Hepatocyte (in vitro differentiated cells): Measurements from ENCODE around the gene FADS6. TPM values are rescaled to one million over a fixed set of nuclear protein-coding genes. Genes with fewer than 3 reads are reported as not detected.

Experiments
- DNase-seq: peaks from one replicate; pipeline ENCODE4 v3.0.0-alpha.2; 2016; ENCODE audit warnings: low spot score
- H2AFZ ChIP-seq: fragments of 200-600 bp; sonication (generic); 2 replicates; pipeline ENCODE4 v1.6.0; 2016; ENCODE audit warnings: antibody characterized with exemption, mild to moderate bottlenecking
- H3K27ac ChIP-seq: fragments of 200-600 bp; sonication (generic); 2 replicates; pipeline ENCODE4 v1.5.1; 2016; ENCODE audit warnings: mild to moderate bottlenecking
- H3K27me3 ChIP-seq: fragments of 200-600 bp; sonication (generic); 2 replicates; pipeline ENCODE4 v1.6.1; 2016
- H3K36me3 ChIP-seq: fragments of 200-600 bp; sonication (generic); replicated peaks from 2 replicates; pipeline ENCODE4 v1.5.1; 2016; ENCODE audit warnings: low read depth; ENCODE audit not compliant: insufficient read depth
- H3K4me1 ChIP-seq: fragments of 200-600 bp; sonication (generic); 2 replicates; pipeline ENCODE4 v1.5.1; 2016; ENCODE audit warnings: mild to moderate bottlenecking, moderate library complexity; ENCODE audit not compliant: insufficient read depth
- H3K4me2 ChIP-seq: fragments of 200-600 bp; sonication (generic); 2 replicates; pipeline ENCODE4 v1.6.0; 2016
- H3K4me3 ChIP-seq: fragments of 200-600 bp; sonication (generic); 2 replicates; pipeline ENCODE4 v1.5.1; 2016; ENCODE audit warnings: mild to moderate bottlenecking
- H3K79me2 ChIP-seq: fragments of 200-600 bp; sonication (generic); 2 replicates; pipeline ENCODE4 v1.6.0; 2017; ENCODE audit warnings: mild to moderate bottlenecking
- H3K9me2 ChIP-seq: fragments of 200-600 bp; sonication (generic); replicated peaks from 2 replicates; pipeline ENCODE4 v1.6.0; 2017; ENCODE audit warnings: mild to moderate bottlenecking; ENCODE audit not compliant: insufficient read depth
- H3K9me3 ChIP-seq: fragments of 200-600 bp; sonication (generic); 2 replicates; pipeline ENCODE4 v1.5.1; 2016; ENCODE audit warnings: low read depth, mild to moderate bottlenecking
- H4K20me1 ChIP-seq: fragments of 200-600 bp; sonication (generic); 2 replicates; pipeline ENCODE4 v1.6.0; 2016; ENCODE audit warnings: mild to moderate bottlenecking; ENCODE audit not compliant: insufficient read depth, poor library complexity, severe bottlenecking
- EZH2 ChIP-seq: fragments of 200-600 bp; sonication (generic); IDR thresholded peaks from 2 replicates; pipeline ENCODE4 v1.6.1; 2016; ENCODE audit warnings: antibody characterized with exemption, mild to moderate bottlenecking, borderline replicate concordance
- EZH2phosphoT487 ChIP-seq: fragments of 200-600 bp; sonication (generic); IDR thresholded peaks from one replicate; pipeline ENCODE4 v1.6.1; 2018; ENCODE audit warnings: antibody characterized with exemption, mild to moderate bottlenecking, low read depth, moderate library complexity; ENCODE audit not compliant: unreplicated experiment, severe bottlenecking
- WGBS: methylation state at CpG from one replicate; pipeline ENCODE4 v1.1.6; 2016; ENCODE audit warnings: low lambda C conversion rate; ENCODE audit errors: missing lambda C conversion rate; 5-methylcytosine and 5-hydroxymethylcytosine counted together
- polyA plus RNA-seq: library from polyadenylated mRNA; unstranded; fragments of >200 nt; fragmentation: Nextera tagmentation; extraction: Ambion mirVana; gene quantifications from 2 replicates; pipeline ENCODE4 v1.2.1, GENCODE V29; 2016
- total RNA-seq: library from RNA; depleted of rRNA; stranded (reverse); fragments of >200 nt; gene quantifications from 2 replicates; pipeline ENCODE4 v1.2.3, GENCODE V29; 2014
- TF ChIP-seq, protein P1 (sequence below): fragments of 200-600 bp; sonication (generic); IDR thresholded peaks from 2 replicates; pipeline ENCODE4 v1.5.1; 2016; ENCODE audit warnings: antibody characterized with exemption, mild to moderate bottlenecking; ENCODE audit not compliant: poor library complexity

The FADS6 gene
- total and polyA plus RNA-seq, 2 experiments from 2014 or later, result 4.2 to 4.3 TPM

DNA sequence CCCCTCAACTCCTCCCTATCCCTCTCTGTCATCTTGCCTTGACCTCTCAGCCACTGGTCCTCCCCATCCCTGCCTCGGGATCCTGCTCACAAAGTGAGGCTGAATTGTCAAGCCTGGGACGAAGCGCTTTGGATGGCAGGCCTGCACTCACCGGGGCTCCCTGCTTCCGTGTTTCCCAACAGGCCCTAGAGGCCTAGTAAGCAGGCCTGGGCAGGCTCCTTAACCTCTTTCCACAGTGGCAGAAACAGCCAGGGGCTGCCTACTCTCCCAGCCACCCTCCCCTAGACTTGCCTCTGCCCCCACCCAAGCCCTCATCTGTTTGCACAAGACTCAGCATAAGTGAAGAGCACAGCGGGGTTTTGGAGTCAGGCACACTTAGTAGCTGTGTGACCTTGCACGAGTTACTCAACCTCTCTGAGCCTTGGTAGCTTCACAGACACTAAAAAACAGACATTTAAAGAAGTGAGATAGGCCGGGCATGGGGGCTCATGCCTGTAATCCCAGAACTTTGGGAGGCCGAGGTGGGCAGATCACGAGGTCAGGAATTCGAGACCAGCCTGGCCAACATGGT lies 5.0 kb upstream of the FADS6 start:
- no peaks in the 10 kb centered on the region for H3K36me3 ChIP-seq
- no peak for TF ChIP-seq EZH2phosphoT487
- TF ChIP-seq EZH2, result no peak
- TF ChIP-seq, protein P1, sequence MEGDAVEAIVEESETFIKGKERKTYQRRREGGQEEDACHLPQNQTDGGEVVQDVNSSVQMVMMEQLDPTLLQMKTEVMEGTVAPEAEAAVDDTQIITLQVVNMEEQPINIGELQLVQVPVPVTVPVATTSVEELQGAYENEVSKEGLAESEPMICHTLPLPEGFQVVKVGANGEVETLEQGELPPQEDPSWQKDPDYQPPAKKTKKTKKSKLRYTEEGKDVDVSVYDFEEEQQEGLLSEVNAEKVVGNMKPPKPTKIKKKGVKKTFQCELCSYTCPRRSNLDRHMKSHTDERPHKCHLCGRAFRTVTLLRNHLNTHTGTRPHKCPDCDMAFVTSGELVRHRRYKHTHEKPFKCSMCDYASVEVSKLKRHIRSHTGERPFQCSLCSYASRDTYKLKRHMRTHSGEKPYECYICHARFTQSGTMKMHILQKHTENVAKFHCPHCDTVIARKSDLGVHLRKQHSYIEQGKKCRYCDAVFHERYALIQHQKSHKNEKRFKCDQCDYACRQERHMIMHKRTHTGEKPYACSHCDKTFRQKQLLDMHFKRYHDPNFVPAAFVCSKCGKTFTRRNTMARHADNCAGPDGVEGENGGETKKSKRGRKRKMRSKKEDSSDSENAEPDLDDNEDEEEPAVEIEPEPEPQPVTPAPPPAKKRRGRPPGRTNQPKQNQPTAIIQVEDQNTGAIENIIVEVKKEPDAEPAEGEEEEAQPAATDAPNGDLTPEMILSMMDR, result no peak
- H3K4me2 ChIP-seq, result no peak overlapping the region
- H3K27ac ChIP-seq, result no peak overlapping the region
- WGBS, result 91% methylated on average over 11 of the region's 11 CpGs
- H3K4me3 ChIP-seq, result no peak overlapping the region
- no peak for DNase-seq
- no peak overlapping the region for H2AFZ ChIP-seq
- no peaks in the 10 kb centered on the region for H3K9me2 ChIP-seq
- H3K27me3 ChIP-seq, result peaks cover 37% of the 10 kb centered on the region
- no peaks in the 10 kb centered on the region for H4K20me1 ChIP-seq
- H3K4me1 ChIP-seq, result peaks cover 4% of the 10 kb centered on the region
- H3K79me2 ChIP-seq, result no peaks in the 10 kb centered on the region
- H3K9me3 ChIP-seq, result no peaks in the 10 kb centered on the region

DNA sequence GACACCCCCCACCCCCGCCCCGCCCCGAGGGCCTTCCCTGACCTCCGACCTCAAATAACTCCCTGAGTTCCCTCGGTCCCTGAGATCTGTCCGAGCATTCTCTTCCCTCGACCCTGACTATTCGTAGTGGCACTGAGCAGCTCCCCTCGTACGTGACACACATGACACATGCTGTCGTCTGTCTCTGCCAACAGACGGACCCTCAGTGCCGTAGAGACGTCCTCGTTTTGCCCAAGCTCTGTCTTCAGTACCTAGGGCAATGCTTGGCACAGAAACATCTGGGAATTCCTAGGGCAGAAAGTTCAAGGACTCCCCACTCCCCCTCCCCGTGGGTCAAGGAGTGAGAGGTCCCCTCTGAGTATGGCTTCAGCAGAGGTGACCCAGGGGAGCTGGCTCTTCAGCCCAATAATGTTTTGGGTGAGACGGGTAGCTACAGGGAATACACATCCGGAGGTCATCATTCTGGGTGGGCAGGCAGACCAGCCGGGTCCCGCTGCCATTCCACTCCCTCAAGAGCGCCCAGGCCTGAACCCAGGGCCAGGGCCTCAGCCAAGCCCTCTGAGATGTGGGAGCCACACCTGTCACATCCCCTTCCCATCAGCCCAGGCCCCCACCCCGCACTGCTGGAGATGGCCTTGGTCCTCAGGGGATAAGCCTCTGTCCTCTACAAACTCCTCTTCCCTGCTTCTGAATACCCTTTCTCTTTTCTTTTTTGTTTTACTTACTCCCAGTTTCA lies 671 bp upstream of the FADS6 start:
- no peaks in the 10 kb centered on the region for H4K20me1 ChIP-seq
- no peak overlapping the region for H3K4me3 ChIP-seq
- H3K79me2 ChIP-seq, result no peaks in the 10 kb centered on the region
- H3K27ac ChIP-seq, result no peak overlapping the region
- TF ChIP-seq EZH2 (no peak), EZH2phosphoT487 (no peak)
- TF ChIP-seq, protein P1, result no peak
- no peaks in the 10 kb centered on the region for H3K9me2 ChIP-seq
- no peaks in the 10 kb centered on the region for H3K9me3 ChIP-seq
- H3K4me2 ChIP-seq, result peak overlapping the region; percentile 87
- peaks cover 51% of the 10 kb centered on the region for H3K27me3 ChIP-seq
- H3K36me3 ChIP-seq, result no peaks in the 10 kb centered on the region
- peaks cover 9% of the 10 kb centered on the region for H3K4me1 ChIP-seq
- peak overlapping the region; percentile 37 for H2AFZ ChIP-seq
- DNase-seq, result peak; percentile 4
- WGBS, result 45% methylated on average over 17 of the region's 22 CpGs

DNA sequence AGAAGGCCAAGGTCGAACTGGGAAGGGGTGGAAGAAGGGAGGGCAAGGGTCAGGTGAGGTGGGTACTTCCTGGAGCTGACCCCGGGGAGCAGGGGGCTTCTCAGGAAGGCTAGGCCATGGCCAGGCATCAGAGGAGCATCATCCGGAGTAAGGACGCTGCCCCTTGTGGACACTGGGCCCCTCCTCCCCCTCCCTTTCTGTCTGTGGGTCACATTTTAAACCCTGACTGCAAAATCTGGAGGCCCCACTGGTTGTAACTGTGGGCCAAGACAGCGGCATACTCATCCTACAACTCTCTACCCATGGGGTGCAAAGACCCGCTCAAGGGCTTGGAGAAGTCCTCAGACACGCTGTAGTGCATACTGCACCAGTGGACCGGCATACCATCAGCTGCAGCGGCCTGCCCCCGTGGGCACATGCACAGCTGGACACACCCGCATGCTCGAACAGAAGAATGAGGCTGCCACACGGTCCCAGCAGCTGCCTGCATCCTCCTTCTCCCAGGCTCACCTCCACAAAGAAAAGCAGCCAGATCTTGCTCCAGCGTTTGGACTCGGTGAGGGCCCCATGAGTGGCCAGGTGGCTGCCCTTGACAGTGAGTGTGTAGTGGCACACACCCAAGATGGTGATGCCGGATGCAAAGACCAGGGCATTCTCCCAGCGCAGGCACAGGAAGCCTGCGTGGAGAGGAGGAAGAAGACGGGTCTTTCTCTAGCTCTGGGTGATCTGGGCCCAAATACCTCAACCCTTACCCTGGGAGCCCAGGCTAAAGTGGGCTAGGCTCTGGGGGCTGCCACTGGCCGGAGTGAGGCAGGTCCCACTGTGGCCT lies 1.2 kb downstream of the FADS6 start:
- TF ChIP-seq, protein P1, result no peak
- no peak for TF ChIP-seq EZH2
- no peaks in the 10 kb centered on the region for H3K36me3 ChIP-seq
- H3K4me3 ChIP-seq, result no peak overlapping the region
- H2AFZ ChIP-seq, result no peak overlapping the region
- no peaks in the 10 kb centered on the region for H3K79me2 ChIP-seq
- peaks cover 47% of the 10 kb centered on the region for H3K27me3 ChIP-seq
- no peak overlapping the region for H3K27ac ChIP-seq
- H4K20me1 ChIP-seq, result no peaks in the 10 kb centered on the region
- H3K9me2 ChIP-seq, result no peaks in the 10 kb centered on the region
- H3K4me2 ChIP-seq, result peak overlapping the region; percentile 87
- peaks cover 9% of the 10 kb centered on the region for H3K4me1 ChIP-seq
- no peaks in the 10 kb centered on the region for H3K9me3 ChIP-seq
- no peak for DNase-seq
- WGBS, result 87% methylated on average over 20 of the region's 20 CpGs
